GM18867 (cell line): ENCODE data around the gene FAM111B.
A peak's percentile ranks its signal among the peaks of the same experiment; 100 is the strongest.

Source experiments
- ATAC-seq: cut with Tn5 transposase; IDR thresholded peaks from one replicate; pipeline ENCODE4 v1.9.1; 2021; ENCODE audit warnings: mild to moderate bottlenecking, moderate library complexity; ENCODE audit not compliant: unreplicated experiment

Gene FAM111B

GRCh38 chr11:59151761-59152160 lies 44.7 kb downstream of the FAM111B start:
- ATAC-seq: peak; percentile 69

DNA sequence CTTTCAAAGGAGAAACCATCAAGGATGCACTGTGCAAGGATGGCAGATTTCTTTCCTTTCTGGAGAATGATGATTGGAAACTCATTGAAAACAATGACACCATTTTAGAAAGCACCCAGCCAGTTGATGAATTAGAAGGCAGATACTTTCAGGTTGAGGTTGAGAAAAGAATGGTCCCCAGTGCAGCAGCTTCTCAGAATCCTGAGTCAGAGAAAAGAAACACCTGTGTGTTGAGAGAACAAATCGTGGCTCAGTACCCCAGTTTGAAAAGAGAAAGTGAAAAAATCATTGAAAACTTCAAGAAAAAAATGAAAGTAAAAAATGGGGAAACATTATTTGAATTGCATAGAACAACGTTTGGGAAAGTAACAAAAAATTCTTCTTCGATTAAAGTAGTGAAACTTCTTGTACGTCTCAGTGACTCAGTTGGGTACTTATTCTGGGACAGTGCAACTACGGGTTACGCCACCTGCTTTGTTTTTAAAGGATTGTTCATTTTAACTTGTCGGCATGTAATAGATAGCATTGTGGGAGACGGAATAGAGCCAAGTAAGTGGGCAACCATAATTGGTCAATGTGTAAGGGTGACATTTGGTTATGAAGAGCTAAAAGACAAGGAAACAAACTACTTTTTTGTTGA lies 45.4 kb downstream of the FAM111B start:
- peak; percentile 91 for ATAC-seq

DNA sequence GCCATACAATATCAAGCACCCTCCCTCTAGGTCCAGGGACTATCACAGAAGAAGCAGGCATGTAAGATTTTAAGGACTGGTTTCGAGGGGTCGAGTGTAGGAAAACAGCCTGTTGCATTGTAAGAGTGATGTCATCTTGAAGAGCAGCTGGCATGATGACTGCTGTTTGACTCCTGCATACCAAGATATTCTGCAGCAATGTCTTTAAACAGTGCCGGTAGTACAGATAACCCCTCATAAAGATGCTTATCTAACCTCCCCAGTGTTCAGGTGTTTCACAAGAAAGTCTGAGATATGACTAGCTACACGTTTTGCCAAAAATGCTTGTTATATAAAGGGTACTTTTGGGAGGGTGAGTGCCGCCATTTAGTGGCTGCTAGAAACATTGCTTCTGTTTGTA lies 47.6 kb downstream of the FAM111B start:
- ATAC-seq: no peak

- no peak for ATAC-seq
Measured at GRCh38 chr11:59157433-59157832, 50.4 kb downstream of the FAM111B start.

DNA sequence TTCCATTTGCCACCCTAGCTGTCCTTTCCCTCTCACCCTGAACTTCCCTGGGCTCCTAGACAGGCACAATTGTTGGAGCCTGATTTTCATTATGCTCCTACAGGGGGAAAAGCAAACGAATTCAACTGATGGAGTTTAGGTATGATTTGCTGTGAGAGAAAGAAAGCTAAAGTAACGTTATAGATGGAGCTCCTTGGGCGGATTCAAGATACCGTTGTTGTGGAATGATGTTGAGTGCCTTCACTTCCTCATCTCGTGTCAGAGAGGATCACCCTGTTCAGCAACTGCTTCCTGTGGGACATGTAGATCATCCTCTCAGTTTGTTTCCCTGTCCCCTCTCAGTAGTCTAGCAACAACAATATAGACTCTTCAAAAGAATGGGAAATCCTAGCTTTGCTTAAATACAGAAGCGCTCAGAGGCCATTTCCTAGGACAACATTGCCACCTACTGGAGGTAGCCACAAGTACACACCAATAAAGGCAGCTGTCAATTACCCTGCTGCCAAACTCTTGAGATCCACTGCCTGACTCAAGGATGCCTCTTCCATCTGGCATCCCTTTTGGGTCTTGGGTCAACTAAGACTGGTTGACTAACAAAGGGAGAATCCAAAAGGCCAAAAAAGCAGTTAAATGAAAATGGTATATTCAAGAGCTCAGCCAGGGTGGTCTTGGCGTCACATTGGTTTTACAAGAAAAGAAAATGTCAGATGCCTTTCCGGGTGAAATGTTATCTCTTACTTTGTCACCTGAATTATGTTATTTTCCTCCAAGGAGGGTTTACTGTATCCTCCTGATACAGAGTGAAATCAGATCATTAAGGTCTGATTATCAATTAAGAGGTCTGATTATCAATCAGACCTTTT lies 51.4 kb downstream of the FAM111B start:
- peak; percentile 94 for ATAC-seq

DNA sequence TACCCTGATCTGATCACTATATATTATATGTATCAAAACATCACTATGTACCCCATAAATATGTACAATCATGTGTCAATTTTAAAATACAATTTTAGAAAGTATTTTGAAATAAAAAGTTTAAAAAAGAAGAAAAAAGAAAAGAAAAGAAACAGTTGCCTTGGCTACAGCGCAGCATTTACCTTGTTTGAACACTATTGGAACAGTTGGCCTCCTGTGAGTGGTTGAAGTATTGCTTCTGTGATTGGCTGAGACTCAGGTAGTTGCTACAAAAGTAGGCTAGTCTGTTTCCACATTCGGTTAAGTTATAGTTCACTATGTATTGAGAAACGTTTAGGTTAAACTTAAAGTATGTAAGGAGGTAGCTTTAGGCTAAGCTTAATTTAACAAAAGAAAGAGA lies 57.0 kb downstream of the FAM111B start:
- ATAC-seq: no peak

- ATAC-seq: peak; percentile 81
Measured at GRCh38 chr11:59171508-59172322, 64.7 kb downstream of the FAM111B start, which contains the start of gene DTX4. TSS of gene DTX4 (plus strand) at chr11:59172132. CDS start at chr11:59172596, 464 bp downstream.

- peak; percentile 38 for ATAC-seq
Measured at GRCh38 chr11:59172345-59173079, 65.5 kb downstream of the FAM111B start.

DNA sequence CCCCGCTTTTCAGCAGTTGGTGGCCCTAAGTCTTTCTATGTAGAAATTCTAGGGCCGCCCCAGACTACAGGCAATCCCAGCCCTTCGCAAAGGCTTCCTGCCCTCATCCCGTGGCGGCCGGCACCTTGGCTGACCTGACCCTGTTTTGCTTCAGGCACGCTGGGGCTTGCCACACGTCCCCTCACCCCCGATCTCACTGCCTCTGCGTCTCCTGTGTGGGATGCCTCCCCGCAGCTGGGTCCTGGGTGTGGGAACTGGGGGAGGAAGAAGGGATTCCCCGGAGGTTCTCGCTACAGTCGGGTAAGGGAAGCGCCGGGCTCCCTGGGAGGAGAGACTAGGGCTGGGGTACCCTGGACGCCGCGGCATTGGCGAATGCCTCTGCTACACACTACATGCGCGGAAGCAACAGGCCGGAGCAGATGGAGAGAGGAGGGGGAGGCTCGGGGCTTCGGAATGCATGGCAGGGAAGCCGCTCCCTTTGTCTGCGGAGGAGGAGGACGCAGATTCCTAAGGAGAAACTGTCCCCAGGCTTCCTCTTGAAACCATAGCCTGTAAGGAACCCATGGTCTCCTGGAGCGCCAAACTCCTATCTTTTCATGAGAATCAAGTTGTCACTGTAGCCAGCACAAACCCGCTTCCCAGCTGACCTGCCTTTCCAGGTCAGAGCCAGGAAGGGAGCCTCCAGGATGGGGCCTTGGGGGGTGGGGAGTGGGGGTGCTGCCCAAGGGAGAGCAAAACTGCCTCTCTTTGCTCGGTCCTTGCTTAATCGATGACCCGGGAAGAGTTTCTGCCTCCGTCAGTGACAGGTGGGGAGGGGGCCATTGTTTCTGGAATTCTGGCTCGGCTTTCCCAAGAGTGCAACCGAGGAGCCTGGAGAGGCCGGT lies 66.3 kb downstream of the FAM111B start:
- no peak for ATAC-seq

DNA sequence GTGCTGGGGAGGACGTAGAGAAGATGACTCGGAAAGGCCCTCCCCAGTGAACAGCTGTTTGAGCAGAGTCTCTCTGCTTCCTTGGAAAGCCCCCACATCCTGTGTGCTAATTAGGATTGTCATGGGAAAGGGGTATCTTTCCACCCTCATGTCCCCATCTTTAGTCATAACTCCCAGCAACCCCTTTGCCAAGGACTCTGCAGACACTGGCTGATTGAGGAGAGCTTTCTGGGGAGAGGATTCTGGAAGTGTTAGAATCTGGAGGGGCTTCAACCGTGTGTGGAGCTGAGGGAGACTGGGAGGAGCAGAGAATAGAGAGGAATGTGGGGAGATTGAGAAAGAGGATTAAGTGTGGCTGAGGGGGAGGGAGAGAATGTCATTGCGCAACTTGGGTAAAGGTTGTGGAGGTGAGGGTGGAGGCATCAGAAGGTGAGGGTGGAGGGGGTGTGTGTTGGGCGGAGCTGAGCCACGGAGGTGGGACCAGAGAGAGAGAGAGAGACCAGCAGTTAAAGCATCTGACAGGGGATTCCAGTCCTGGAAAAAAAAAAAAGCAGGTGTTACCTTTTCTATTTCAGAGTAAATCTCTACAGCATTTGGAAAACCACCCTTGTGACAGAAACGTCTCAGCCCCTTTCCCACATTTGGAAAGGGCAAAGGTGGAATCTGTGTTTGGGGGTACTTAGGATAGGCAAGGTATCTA lies 67.1 kb downstream of the FAM111B start:
- ATAC-seq: no peak

GRCh38 chr11:59174664-59175033 lies 67.6 kb downstream of the FAM111B start:
- no peak for ATAC-seq

DNA sequence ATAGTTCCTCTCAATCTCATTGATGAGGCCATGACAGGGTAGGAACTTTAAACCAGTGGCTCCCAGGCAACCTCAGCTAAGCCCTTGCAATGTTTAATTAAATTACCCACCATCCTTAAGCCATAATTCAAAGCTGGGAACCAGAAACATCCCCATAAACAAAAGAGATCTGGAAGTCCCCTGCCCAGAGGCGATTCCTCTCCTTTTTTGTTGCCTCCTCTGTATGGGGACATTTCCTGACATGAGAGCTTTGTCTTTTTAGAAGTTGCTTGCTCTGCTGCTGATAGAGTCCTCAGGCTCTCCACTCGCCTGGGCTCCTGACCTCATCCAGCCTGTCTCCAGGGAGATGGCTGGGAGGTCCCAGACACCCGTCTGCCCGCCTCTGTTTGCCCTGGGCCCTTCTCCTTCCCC lies 68.1 kb downstream of the FAM111B start:
- ATAC-seq: no peak

DNA sequence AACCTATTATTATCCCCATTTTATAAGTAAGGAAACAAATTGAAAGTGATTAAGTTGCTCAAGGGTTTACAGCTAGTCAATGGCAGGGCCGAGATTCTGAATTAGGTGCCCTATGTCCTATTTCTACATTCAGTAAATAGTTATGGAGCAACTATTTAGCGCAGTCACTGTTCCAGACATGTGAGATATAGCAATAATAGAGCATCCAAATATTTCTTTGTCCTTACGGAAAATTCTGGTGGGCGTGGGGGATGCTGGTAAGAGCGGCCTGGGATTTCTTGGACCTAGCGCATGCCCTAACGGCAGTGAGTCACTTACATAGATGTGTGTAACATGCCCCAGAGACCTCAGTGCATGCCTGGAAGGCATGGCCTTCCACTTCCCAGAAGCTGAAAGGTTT lies 69.3 kb downstream of the FAM111B start:
- no peak for ATAC-seq
